ENCODE data around the gene TAC4.

DNA sequence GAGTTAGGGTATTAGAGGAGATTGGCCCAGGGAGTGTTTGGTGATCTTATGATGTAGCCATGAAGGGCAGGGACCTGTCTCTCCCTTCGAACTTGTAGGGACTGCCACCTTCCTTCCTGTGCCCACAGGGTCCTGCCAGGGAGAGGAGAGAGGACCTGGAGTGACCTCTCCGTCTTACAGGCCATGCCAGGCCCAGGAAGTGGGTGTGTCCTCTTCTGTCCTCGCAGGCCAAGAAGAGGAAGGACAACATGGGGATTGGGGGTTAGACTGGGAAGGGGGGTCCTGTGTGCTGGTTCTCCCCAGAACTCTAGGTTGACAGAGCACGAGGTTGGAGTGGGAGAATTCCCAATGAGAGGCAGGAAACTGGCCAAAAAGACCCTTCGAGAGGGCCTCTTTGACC, 43.4 kb upstream of the TAC4 start:
- TF ChIP-seq, protein P1, sequence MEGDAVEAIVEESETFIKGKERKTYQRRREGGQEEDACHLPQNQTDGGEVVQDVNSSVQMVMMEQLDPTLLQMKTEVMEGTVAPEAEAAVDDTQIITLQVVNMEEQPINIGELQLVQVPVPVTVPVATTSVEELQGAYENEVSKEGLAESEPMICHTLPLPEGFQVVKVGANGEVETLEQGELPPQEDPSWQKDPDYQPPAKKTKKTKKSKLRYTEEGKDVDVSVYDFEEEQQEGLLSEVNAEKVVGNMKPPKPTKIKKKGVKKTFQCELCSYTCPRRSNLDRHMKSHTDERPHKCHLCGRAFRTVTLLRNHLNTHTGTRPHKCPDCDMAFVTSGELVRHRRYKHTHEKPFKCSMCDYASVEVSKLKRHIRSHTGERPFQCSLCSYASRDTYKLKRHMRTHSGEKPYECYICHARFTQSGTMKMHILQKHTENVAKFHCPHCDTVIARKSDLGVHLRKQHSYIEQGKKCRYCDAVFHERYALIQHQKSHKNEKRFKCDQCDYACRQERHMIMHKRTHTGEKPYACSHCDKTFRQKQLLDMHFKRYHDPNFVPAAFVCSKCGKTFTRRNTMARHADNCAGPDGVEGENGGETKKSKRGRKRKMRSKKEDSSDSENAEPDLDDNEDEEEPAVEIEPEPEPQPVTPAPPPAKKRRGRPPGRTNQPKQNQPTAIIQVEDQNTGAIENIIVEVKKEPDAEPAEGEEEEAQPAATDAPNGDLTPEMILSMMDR (conservative IDR thresholded peaks at IDR 0.05) = no peak
- no peak for TF ChIP-seq ZFX (IDR thresholded peaks at IDR 0.05)

All from C4-2B (cell line).